GM18502 (cell line): ENCODE results near the gene TOB2.
"Not testable (repeated sequence)": the region's sequence is repeated elsewhere in the genome, so short reads cannot be mapped to it uniquely, and the experiment has no call there.

ENCODE experiments used
- ATAC-seq: cut with Tn5 transposase; IDR thresholded peaks from one replicate; pipeline ENCODE4 v1.9.1; 2021; ENCODE audit warnings: mild to moderate bottlenecking; ENCODE audit not compliant: unreplicated experiment, poor library complexity

TOB2 gene

DNA sequence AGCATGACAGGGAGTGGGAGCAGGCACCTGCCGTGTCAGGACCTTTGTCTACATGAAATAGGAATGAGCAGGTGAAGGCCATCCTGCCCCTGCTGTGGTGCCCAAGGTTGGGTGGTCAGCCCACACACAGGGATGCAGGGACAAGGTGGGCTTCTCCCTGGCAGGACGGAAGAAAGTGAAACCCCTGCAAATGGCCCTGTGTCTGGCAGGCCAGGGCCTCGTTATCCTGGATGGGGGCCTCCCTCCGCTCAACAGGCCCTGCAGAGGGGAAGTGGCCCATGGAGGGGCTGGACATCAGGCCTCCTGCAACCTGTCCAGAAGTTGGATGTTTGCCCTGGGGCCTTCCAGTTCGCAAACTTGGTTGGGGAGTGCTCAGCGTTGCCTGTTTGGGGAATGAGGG lies 14.9 kb downstream of the TOB2 start:
- no peak for ATAC-seq

DNA sequence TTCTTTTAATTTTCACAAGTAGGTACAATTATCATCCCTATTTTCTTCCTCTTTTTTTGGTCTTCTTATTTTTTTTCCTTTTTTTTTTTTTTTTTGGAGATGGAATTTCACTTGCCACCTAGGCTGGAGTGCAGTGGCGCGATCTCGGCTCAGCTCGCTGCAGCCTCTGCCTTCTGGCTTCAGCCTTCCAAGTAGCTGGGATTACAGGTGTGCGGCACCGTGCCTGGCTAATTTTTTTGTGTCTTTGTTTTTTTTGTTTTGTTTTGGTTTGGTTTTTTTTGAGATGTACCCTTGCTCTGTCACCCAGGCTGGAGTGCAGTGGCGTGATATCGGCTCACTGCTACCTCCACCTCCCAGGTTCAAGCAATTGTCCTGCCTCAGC lies 16.7 kb downstream of the TOB2 start:
- ATAC-seq = no peak

DNA sequence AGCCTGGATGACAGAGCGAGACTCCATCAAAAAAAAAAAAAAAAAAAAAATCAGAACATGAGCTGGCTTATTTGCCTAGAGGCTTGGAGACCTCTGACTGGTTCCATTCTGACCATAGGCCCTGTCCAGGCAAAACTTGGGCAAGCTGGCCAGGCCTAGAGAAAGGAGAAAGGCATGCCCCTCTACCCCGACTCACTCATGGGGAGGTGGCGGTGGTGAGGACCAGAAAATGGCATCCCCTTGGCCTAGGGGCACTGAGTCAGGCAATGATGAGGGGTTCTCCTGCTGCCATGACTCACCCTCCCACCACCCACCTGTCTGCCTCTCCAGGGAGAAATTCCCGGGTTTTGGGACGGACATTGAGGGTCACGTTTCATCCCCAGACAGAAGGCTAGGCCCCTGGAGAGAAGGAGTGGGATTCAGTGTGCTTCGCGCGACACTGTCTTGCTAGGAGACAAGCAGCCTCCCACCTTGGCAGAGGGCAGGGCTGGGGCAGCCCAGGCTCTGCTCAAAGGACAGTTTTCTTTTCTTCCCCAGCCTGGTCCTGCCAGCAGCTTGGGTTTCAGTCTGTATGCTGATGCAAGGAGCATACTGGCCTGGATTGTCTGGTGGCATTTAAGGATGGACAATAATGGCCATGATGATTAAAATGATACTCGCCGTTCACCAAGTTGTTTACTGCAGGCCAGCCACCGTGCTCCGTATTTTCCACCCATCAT lies 17.2 kb downstream of the TOB2 start:
- ATAC-seq = no peak

DNA sequence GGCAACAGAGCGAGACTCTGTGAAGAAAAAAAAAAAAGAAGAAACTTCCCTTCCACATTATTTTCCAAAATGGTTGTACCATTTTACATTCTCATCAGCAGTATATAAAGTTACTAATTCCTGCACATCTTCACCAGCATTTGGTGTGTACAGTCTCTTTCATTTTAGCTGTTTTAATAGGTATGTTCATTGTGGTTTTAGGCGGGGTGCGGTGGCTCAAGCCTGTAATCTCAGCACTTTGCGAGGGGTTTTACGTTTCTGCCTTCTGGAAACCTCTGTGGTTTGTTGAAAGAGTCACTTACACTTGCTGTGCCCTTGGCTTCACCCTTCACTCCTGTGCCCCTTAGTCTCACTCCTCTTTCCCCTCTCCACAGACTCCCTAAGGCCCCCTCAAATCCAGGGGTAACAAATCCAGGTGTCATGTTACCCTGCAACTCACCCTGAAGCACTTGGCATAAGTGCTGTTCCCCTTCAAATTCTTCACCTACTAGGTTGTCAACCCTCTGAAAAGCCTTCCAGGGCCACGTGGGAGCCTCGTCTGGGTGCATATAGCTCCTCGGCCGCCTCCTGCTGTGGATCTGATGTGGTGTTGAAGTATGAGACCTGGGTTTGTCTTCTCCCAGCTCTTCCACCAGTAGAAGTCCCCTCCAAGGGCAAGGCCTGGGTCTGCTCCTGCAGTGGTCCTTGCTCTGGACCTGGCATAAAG lies 20.8 kb downstream of the TOB2 start:
- no peak for ATAC-seq

DNA sequence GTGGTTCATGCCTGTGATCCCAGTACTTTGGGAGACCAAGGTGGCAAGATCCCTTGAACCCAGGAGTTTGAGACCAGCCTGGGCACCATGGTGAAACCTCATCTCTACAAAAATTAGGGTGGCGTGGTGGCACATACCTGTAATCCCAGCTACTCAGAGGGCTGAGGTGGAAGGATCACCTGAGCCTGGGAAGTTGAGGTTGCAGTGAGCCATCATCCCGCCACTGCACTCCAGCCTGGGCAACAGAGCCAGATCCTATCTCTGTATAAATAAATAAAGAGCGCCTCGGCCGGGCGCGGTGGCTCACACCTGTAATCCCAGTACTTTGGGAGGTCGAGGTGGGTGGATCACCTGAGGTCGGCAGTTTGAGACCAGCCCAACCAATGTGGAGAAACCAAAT lies 27.9 kb downstream of the TOB2 start:
- ATAC-seq = no peak

DNA sequence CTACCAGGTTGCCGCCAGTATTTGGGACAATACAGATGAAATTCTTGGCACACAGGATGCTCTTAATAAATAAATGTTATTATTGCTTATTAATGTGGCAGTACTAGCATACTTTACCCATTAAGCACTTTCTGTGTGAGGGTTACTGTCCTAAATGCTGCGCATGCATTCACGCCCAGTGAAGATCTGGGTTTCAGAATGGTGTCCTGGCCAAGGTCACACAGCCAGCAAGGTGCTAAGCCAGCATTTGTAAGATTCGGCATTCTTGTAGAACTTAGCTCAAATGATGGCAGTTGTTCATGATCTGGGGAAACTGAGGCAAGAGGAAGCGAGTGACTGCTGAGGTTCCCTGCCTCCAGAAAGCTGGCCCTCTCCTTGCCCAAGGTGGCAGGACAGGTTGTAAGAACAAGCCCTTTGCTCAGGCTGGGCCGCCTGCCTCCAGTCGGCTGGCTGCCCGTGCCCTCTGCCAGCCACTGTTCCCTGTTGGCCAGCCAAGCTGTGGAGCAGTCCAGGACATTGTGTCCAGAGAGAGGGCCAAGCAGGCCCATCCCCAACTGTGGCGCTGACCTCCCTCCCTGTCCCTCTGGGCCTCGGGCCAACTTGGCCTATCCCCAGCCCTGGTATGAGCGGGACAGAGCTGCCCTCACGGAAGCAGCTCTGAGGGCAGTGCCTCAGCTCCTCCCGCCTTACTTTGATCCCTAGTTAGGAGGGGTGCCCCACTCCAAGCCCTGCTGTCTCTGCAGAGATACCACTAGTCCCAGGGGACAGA lies 28.8 kb downstream of the TOB2 start:
- ATAC-seq = no peak

DNA sequence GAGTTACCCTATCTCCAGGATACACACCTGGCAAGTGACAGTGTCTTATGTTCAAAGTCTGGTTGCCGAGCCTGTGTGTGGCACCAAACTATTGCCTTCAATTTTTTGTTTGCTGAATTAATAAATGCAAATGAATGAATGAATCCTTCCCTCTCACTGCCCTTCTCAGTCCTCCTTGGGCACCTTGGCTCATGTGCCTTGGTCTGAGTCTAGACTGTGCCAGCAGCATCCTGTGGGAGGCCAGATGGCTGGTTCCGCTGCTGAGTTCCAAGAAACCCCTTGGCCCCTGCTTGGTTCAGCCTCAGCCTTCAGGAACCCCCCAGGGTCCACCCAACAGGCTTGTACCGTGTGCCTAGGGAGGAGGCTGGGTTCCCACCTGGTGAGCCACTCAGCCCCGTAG lies 31.0 kb downstream of the TOB2 start:
- ATAC-seq = no peak

DNA sequence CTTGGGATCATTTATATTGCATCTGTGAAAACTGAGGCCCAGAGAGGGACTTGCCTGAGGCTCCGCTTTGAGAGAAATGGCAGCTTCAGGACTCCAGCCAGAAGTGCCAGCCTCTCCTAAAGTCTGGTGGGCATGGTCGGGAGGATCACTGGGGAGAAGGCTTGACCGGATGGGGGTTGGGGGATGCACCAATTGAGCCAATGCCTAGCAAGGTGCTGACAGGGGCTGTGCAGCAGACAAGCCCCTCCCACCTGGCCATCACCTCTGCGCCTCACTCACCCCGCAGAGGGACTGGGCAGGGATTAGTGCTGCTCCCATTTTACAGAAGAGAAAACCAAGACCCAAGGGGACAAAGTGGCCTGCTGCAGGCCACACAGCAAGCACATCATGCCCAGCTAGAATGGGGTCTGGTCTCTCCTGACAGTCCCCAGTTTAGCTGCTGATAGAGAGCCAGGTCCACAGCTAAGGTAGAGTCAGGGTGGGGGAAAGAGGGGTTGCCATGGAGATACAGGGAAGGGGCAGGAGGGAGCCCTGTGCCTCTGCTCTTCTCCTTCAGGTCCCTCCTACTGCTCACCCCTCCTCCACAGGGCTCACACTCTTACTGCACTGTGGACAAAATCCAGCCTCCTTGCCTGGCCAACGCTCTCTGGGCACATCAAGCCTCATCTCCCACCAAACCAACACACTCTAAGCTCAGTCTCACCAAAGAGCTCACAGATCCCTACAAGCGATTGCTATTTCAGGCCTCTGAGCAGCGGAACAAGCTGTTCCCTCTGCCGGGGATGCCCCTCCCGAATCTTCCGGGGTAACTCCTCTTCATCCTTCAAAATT lies 35.4 kb downstream of the TOB2 start:
- ATAC-seq = no peak

DNA sequence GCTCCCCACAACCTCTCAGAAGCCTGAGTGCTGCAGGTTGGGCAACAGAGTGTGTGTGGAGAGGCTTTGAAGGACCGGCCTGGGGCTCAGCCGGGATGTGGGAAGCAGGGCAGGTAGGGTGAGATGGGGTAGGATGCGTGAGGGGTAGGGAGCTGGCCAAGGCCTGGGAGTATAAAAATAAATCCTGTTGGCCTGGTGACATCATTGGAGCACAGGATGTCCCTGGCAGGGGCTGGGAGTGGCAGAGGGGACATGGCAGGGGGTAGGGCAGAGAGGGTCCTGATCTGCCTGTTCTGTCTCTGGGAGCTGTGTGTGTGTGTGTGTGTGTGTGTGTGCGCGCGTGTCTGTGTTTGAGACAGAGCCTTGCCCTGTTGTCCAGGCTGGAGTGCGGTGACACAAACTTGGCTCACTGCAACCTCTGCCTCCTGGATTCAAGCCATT lies 36.3 kb downstream of the TOB2 start:
- no peak for ATAC-seq

DNA sequence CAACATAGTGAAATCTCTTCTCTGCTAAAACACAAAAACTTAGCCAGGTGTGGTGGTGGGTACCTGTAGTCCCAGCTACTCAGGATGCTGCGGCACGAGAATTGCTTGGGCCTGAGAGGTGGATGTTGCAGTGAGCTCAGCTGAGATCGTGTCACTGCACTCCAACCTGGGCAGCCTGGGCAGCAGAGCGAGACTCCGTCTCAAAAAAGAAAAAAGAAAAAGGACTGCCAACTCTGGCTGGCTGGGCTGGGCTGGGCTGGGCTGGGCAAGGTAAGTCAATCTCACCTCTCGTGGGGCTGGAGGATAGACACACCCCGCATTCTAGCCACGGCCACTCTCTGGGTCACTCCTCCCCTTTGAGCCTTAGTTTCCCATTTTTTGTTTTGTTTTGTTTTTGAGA lies 37.9 kb downstream of the TOB2 start:
- no peak for ATAC-seq

DNA sequence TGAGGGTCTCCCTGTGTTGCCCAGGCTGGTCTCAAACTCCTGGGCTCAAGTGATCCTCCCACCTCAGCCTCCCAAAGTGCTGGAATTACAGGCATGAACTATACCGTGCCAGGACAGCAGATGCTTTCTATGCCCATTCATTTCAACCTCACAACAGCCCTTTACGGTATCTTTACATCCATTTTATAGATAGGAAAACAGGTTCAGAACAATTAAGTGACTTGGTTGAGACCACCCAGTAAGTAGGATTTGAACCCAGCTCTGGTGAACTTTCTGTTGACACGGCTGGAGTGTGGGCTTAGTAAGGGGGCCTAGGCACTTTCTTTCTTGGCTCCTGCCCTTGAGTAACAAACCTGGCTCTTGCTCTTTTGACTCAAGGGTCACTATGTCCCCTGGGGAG lies 39.2 kb downstream of the TOB2 start:
- ATAC-seq = no peak

DNA sequence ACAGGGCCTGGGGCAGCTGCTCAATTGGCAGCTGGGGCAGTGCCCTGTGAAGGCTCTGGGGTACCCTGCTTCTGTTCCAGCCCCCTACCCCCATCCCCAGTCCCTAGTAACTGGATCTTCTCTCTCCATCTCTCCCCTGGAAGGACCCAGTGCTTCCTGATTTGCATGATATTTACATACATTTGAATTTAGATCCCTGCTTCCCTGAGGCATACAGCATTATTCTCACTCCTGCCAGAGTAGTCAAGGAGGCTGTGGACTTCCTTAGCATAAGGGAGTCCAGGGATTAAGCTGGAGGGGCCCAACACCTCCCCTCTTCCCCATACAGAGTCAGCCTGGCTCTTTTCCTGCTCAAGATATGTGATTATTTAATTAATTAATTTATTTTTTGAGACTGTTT lies 40.2 kb downstream of the TOB2 start:
- ATAC-seq = no peak

DNA sequence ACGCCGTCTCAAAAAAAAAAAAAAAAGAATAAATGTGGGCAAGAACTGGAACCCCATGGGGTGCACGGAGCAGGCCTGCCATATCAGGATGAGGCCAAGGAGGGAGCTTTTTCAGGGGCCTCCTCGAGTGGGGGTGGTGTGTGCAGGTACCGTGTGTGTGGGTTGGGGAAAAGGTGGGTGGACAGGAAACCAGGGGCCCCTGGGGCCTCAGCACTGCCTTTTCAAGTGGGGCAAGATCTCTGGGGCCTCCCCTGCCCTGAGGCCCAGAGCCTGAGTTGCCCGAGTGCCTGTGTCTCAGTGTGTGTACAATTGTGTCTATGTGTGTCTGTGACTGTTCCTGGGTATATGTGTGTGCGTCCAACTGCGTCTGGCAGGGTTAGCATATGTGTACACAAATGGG lies 41.0 kb downstream of the TOB2 start:
- ATAC-seq = no peak

DNA sequence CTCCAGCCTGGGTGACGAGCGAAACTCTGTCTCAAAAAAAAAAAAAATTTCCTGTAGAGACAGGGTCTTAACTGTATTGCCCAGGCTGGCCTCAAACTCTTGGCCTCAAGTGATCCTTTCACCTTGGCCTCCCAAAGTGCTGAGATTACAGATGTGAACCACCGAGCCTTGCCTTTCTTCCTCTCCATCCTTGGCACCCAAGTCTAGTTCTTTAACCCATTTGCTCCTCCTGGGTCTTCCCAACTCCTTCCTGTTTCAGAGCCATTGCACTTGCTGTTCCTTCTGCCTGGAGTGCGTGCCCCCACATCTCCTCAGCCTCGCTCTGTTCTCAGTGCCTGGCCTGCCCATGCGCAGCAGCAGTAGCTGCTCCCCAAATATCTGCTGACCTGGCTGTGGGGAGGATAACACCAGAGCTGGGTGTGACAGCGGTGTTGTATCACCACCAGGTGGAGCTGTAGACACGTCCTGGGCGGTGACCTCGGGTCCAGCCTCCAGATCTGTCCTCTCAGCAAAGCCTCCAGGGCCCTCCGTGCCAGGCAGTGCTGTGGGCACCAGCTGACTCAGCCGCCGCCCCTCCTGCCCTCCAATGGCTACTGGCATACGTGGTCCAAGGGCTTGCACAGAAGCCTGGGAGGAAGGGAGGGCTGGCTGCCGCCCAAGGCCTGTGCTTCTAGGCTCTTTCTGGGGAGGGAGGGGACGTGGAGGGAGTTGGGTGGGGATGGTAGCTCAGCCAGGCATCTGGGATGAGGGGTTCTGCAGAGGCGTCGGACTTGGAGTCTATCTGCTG lies 42.9 kb downstream of the TOB2 start:
- peak; percentile 75 for ATAC-seq

DNA sequence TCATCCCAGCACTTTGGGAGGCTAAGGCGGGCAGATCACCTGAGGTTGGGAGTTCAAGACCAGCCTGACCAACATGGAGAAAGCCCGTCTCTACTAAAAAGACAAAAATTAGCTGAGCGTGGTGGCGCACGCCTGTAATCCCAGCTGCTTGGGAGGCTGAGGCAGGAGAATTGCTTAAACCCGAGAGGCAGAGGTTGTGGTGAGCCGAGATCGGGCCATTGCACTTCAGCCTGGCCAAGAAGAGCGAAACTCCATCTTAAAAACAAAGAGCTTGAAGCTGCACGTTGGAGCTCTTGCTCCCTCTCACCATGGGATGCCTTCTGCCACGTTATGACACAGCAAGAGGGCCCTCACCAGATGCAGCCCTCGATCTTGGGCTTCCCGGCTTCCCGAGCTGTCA lies 43.8 kb downstream of the TOB2 start:
- not testable (repeated sequence) for ATAC-seq

DNA sequence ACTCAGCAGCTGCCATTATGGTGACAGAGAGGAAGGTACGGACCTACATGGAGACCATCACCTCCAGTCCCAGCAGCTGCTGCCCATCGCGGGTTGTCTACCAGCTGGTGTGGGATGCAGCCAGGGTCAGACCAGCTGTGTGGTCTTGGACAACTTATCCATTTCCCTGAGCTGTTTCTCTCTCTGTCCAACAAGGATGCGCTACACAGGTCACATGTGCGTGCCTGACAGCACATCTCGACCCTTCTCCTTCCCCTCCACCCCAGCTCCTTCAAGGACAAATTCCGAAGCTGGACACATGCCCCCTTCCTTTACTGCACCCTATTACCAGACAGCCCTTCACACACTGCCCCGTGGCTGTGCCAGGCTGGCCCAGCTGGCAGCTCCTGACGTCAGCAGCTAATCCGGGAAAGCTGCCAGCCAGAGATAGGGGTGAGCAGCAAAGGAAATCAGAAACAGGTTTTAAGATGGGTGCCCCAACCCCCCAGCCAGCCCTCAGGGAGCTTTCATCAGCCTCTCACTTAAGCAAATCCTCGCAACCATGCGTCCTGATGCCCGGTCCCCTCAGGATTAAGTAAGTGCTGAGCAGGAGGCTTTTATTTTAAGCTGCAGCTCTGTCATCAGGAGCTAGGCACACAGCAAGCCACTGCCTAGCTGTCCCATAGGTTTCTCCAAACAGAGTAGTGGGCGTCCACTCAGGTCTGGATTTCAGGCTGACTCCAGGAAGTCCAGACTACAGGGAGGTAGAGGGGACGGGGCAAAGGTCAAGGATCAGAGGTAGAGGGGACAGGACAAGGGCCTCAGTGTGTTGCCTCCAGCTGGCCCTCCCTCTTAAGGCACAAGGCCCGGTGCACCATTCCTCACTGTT lies 44.6 kb downstream of the TOB2 start:
- ATAC-seq = no peak

DNA sequence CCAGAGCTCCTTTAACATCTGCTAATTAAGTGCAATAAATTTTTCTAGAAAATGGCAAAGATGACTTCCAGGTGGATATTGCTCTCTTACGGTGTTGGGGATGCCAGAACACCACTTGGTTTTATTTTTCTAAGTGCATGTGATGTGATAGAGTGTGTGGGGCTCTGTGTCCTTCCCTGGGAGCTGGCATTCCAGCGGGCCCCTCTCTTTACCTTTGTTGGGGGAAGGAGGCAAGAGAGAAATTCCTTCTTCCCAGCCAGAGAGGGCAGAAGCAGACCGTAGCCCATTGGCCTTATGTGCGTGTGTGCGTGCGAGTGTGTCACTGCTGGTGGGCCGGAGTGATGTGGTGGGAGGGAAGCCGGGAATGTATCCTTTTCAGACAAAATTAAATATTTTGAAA lies 47.7 kb downstream of the TOB2 start:
- no peak for ATAC-seq

DNA sequence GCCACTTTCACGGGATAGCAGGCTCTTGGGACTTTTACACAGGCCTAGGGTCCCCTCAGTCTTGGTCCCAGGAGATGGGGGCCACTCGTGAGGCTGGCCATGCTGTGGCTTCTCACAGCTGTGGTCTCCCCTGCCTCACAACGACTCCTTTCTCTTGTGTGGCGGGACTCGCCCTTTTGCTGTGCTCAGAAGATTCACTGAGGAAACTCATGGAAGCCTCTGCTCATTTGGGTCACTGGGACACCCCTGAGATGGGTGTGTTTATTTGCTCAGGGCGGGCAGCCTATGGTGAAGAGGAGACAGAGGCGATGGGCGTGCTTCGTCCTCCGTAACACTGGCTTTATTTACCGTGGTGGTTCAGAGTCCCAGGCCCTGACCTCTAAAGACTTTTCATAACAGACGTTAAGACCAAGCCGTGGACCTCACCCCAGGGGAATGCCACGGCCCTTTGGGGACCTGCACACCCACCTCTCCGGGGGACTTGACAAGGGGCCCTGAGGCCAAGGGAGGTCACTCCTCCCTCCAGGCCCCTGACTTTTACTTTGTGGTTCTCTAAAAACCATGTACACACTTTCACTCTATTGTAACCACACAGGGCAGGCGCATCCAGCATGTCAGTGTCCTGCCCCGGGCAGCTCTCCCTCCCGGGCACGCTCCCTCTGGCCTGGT lies 49.3 kb downstream of the TOB2 start:
- ATAC-seq = no peak
